GM19240 (cell line): ENCODE data around the gene IKZF3.
"Not testable (repeated sequence)": the region's sequence is repeated elsewhere in the genome, so short reads cannot be mapped to it uniquely, and the experiment has no call there.

Source experiments
- DNase-seq: peaks from one replicate; pipeline ENCODE4 v3.0.0; 2011; ENCODE audit warnings: low spot score; ENCODE audit not compliant: insufficient read length

IKZF3 gene

GRCh38 chr17:39863918-39864746 lies at the start of gene IKZF3:
Gene IKZF3 (minus strand): TSS chr17:39864312. CDS start chr17:39864126, 186 bp downstream.
- peak; percentile 15 for DNase-seq

GRCh38 chr17:39908789-39909352 lies 44.8 kb upstream of the IKZF3 start:
- DNase-seq: no peak

GRCh38 chr17:39904990-39905288 lies 40.8 kb upstream of the IKZF3 start:
- DNase-seq: no peak

GRCh38 chr17:39903158-39903884 lies 39.2 kb upstream of the IKZF3 start:
- DNase-seq: no peak

GRCh38 chr17:39902027-39902426 lies 37.9 kb upstream of the IKZF3 start:
- DNase-seq: not testable (repeated sequence)

GRCh38 chr17:39899215-39899614 lies 35.1 kb upstream of the IKZF3 start:
- no peak for DNase-seq

- DNase-seq: no peak
Observed at GRCh38 chr17:39898088-39898487, 34.0 kb upstream of the IKZF3 start.

GRCh38 chr17:39894681-39895376 lies 30.7 kb upstream of the IKZF3 start:
- DNase-seq: no peak

- no peak for DNase-seq
Observed at GRCh38 chr17:39889200-39889599, 25.1 kb upstream of the IKZF3 start.

GRCh38 chr17:39887078-39887477 lies 23.0 kb upstream of the IKZF3 start:
- no peak for DNase-seq

- DNase-seq: not testable (repeated sequence)
Observed at GRCh38 chr17:39886102-39886501, 22.0 kb upstream of the IKZF3 start.

- DNase-seq: no peak
Observed at GRCh38 chr17:39872751-39873150, 8.6 kb upstream of the IKZF3 start.

- DNase-seq: no peak
Observed at GRCh38 chr17:39871801-39872200, 7.7 kb upstream of the IKZF3 start.

- no peak for DNase-seq
Observed at GRCh38 chr17:39870776-39871175, 6.7 kb upstream of the IKZF3 start.

GRCh38 chr17:39868554-39868942 lies 4.4 kb upstream of the IKZF3 start:
- no peak for DNase-seq

GRCh38 chr17:39867880-39868553 lies 3.9 kb upstream of the IKZF3 start, which contains the start of gene ZPBP2:
Gene ZPBP2 (plus strand): TSS chr17:39868202. CDS start chr17:39868355, 153 bp downstream.
- no peak for DNase-seq

- DNase-seq: no peak
Observed at GRCh38 chr17:39867084-39867879, 3.2 kb upstream of the IKZF3 start.

- no peak for DNase-seq
Observed at GRCh38 chr17:39866013-39866730, 2.1 kb upstream of the IKZF3 start.

GRCh38 chr17:39863244-39863917 lies 731 bp downstream of the IKZF3 start:
- DNase-seq: no peak
